NCI-H2196 treated with DMSO at 0.1 percent for 48 hours (cell line): ENCODE measurements around the gene INO80C.

ENCODE experiments used
- DNase-seq: peaks from one replicate; lab custom pipeline; 2025; ENCODE audit not compliant: unreplicated experiment; lab: John Stamatoyannopoulos, UW

Gene INO80C

GRCh38 chr18:35513181-35513936 is 15.6 kb upstream of the INO80C start:
- DNase-seq = no peak

GRCh38 chr18:35512761-35513160 is 15.0 kb upstream of the INO80C start:
- no peak for DNase-seq

DNA sequence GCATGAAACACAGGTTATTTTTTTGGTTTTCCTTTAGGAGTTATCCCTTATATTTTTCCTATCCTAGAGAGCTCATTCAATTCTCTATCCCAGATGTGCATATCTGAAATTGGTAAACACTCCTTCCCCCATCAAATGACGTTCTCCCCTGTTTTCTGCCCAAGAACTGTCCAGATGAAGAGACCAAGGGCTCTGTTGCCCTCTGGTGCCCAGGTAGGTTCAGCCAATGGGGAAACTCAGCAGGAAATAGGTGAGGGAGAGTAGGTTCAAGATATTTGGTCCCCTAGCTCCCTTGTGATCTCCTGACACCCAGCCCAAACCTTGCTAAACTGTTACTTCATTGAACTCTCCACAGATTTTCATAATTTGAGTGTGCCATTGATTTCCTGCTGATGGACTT is 14.1 kb upstream of the INO80C start:
- DNase-seq = no peak

- DNase-seq = no peak
These were observed 13.7 kb upstream of the INO80C start for GRCh38 chr18:35511428-35511827.

- DNase-seq = no peak
These were observed 12.4 kb upstream of the INO80C start for GRCh38 chr18:35510076-35510651.

GRCh38 chr18:35508746-35509338 is 11.1 kb upstream of the INO80C start:
- DNase-seq = no peak

GRCh38 chr18:35508030-35508429 is 10.3 kb upstream of the INO80C start:
- DNase-seq = no peak

- no peak for DNase-seq
These were observed 9.9 kb upstream of the INO80C start for GRCh38 chr18:35507623-35508022.

GRCh38 chr18:35507192-35507591 is 9.4 kb upstream of the INO80C start:
- no peak for DNase-seq

GRCh38 chr18:35506024-35506712 is 8.4 kb upstream of the INO80C start:
- no peak for DNase-seq

DNA sequence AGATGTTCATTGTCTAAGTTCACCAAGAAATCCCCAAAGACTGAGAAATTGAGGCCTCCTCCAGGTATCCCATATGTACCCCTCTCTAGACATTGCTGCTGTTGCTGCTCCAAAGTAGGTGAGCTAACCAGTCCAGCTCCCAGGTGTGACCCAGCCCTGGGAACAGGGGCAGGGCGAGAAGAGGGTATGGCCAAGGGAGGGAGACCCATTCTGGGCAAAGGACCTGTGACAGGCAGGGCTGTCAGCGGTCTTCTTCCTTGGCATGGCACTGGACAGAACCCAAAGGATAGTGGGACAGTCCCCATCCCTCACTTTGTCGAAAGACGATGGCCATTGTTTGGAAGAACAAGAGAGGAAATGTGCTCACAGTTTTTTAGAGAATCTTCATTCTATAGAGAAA is 7.2 kb upstream of the INO80C start:
- no peak for DNase-seq

DNA sequence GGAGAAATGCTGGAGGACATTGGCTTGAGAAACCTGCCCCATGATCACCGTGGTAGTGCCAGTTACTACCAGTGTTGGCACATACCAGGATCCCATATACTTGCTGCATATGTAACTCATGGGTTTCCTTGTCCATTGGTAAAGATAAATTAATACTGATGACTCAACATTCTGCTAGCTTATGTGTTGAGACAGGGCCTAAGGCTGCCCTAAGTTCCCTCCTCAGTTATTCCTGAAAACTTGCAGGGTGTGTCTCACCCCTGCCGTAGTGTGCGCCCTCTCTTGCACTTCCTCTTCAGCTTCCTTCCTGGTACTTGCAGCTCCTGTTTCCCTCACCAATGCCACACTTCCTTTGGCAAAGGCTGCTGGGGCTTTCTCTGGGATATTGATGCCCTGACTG is 4.3 kb upstream of the INO80C start:
- no peak for DNase-seq

GRCh38 chr18:35501369-35501768 is 3.6 kb upstream of the INO80C start:
- DNase-seq = no peak

DNA sequence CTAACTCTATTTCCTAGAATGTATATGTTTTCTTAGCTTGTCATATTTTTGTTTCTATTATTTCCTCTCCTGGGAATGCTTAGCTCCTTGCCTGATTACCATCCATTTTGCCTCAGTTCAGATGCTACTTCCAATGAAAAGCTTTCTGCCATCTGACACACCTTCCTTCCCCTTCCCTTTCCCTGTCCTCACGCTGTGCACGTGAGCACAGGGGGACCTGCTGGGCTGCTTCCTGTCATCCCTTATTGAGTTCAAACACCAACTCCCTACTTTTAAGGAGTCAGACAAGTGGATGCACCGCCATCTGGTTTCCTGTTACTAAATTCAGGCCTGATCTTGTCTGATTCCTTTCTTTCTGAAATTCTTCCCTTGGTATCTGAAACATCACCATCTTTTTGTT is 2.4 kb upstream of the INO80C start:
- DNase-seq = no peak

DNA sequence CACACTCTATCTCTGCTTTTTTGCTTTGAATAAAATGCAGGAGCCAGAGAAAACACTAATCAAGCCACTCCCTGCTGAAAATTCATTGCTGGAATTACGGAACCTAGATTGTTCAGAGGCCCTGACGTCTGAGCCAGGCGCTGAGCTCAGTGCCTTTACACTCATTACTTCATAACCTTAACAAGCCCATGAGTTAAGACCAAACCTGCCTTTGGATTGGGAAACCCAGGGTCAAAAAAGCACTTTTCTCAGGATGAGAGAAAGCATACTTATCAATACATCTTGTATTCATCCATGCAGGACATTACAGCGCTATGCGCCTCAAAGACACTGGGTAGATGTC is 762 bp downstream of the INO80C start:
- no peak for DNase-seq

- DNase-seq = no peak
These were observed 2.0 kb downstream of the INO80C start for GRCh38 chr18:35495536-35496314.

DNA sequence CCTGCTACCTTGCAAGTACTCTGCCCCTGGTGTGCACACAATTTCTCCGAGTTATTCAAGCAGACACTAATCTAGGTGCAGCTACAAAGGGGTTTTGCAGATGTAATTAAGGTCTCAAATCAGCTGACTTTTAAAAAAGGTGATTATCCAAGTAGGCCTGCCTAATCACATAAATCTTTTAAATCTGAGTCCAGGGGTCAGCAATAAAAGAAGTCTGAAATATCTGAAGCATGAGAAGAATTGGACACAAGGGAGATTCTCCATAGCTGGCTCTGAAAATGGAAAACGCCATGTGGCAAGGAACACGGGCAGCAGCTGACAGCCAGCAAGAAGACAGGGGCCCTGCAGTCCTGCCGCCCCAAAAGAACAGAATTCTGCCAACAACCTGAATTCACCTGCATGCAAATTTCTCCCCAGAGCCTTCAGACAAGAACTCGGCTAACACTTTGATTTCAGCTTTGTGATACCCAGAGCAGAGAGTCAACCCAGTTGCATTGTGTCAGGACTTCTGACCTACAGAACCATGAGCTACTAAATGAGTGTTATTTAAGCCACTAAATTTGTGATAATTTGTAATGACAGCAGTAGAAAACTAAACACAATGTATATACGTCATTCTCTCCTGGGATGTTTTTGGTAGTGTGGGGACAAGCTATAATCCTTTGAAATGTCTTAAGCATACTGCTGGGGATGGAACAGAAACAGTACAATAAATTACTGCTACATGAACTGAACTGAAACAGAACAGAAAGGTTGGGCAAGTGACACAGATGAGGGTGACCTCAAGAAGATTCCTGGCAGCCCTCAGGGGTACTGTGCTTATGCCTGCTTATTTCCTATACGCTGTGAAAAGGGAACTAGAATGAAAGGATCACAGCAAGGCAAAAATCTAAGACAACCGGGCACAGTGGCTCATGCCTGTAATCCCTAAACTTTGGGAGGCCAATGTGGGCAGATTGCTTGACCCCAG is 3.2 kb downstream of the INO80C start:
- no peak for DNase-seq

DNA sequence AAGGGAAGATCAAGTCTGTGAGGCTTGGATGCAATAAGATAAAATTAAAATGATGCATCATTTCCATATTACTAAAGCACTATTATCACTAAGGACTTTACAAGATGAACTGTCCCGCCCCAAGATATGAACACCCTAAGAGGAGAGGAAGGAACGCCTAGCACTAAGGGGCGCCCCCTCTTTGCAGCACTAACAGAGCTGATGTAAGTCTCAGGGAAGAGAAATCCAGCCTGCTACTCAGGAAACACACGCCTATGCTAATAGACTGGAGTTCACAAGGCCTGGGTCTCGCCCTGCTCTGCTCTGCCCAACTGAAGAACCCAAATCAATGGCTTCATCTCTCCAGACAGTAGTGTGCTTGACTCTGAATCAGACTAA is 6.1 kb downstream of the INO80C start:
- no peak for DNase-seq

DNA sequence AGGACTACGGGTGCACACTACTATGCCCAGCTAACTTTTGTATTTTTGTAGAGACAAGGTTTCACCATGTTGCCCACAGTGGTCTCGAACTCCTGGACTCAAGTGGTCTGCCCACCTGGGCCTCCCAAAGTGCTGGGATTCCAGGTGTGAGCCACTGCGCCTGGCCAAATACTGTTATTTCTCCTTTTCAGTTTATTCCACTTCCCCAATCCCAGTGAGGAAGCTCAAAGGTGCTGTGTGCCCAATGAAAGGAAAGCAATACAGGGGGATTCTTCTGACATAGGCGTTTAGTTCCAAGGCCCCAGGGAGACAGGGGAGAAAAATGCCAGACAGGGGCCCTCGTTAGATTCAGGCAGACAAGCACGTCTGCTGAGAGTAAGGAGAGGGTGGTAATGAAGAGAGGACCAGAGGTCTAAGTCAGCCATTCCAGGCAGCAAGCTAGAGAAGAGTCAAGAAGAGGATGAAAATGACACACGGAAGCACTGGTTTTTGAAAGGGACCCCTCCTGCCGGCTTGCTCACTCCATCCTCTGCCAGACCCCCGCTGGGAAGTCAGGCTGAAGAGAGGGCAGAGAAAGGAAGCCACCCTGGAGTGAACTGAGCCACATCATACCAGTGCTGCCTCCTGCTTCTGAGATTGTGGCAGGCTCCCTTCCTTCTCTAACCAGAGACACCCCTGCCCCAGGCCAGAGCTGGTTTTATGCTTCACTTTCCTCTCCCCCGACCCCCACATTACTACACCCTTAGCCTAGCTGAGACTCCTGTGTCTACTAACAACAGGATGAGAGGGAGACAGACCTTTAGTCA is 6.7 kb downstream of the INO80C start:
- DNase-seq = no peak
